NCI-H345 (cell line): ENCODE data around the gene ELMO3.

Experiments used
- DNase-seq: peaks from one replicate; lab custom pipeline; 2025; lab: John Stamatoyannopoulos, UW

ELMO3 gene, protein sequence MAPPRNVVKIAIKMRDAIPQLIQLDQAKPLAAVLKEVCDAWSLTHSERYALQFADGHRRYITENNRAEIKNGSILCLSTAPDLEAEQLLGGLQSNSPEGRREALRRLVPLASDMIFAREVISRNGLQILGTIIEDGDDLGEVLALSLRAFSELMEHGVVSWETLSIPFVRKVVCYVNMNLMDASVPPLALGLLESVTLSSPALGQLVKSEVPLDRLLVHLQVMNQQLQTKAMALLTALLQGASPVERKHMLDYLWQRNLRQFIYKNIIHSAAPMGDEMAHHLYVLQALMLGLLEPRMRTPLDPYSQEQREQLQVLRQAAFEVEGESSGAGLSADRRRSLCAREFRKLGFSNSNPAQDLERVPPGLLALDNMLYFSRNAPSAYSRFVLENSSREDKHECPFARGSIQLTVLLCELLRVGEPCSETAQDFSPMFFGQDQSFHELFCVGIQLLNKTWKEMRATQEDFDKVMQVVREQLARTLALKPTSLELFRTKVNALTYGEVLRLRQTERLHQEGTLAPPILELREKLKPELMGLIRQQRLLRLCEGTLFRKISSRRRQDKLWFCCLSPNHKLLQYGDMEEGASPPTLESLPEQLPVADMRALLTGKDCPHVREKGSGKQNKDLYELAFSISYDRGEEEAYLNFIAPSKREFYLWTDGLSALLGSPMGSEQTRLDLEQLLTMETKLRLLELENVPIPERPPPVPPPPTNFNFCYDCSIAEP

DNA sequence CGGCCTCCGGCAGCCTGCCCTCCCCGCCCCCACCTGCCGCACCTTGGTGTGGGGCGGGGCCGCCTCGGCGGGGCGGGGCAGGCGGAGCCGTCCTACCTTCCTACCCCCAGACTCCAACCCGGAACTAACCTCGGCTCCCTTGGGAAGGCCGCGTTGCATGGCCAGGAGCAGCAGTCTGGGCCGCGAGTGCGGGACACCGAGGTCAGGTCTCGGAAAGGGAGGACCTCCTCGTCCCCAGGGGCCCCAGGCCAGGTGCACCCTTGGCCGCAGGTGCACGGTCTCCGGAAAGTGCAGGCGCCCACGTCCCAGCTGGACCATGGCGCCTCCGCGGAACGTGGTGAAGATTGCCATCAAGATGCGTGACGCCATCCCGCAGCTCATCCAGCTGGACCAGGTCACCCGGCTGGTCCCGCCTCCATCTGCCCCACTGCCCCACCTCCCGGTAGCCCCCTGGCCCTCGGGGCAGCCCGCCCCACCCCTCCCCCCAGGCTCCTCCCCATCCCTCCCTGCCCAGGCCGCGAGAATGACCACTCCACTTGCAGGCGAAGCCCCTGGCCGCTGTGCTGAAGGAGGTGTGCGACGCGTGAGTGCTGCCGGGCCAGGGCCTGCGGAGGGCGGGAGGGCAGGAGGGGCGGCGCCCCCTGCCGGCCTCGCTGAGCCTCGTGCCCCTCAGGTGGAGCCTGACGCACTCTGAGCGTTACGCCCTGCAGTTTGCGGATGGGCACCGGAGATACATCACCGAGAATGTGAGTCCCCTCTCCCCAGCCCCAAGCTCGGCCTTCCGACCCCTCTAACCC lies at the start of gene ELMO3:
TSS of gene ELMO3 (plus strand) at position 121 of the 797 bp plus-strand sequence. CDS start at position 317, 196 bp downstream.
- peak; percentile 68 for DNase-seq

DNA sequence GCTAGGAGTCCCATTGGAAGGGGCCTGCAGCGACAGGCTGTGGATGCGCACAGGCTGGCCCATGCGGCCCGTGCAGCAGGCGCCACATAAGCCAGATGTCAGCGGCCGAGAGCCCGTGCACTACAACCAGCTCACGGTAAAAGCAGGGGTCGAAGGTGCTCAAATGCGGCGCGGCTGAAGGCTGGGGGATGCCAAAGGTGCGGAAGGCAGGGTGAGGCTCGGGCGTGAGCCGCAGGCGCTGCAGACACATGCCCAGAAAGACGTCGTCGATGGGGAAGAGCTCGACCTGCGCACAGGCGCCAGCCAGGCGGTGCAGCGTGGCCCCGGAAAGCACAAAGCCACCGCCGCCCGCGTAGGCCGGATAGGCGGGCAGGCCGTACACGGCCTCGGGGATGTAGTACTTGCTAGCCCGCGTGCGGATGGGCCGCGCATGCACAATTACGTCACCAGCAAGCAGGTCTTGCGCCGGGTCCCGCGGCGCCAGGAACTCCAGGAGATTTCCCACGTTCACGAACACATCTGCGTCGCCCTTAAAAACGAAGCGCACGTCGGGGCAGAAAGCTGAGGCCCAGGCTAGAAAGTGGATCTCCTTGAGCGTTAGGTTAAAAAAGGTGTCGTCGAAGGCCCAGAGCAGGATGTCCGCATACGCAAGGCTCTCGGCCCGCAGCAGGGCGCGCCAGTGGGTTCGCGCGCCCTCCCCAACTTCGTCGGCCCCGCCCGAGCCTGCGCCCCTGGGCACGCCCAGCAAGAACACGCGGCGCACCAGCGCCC lies 49.5 kb upstream of the ELMO3 start:
- DNase-seq = no peak

- DNase-seq = peak; percentile 39
Observed at GRCh38 chr16:67150047-67150832, 48.7 kb upstream of the ELMO3 start.

DNA sequence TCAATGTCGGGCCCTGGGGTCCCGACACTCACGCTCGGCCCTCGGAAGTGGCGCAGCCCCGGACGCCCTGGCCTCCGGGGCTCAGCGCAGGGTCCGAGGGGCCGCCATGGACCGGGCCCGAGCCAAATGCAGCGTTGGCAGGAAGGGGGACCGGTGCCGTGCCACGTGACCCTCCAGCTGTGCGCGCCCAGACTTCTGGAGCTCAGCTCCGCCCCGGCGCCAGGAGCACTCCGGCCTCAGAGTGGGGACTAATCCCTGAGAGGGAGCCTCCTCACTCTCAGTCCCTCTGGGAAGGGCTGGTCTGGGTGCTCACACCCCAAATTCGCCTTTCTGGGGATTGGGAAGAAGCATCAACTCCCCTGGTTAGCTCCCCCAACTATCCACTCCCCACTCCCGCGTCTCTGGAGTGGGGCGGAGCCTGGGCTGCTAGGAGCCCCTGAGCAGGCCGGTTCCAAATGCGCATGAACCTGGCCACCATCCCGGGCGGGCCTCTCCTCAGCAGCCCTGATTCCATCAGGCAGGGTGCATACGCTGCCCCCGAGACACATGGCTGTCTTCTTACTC lies 48.0 kb upstream of the ELMO3 start, which contains the start of gene B3GNT9:
TSS of gene B3GNT9 (minus strand) at position 166 of the 564 bp plus-strand sequence. CDS start 513 bp downstream, outside the sequence.
- peak; percentile 58 for DNase-seq

GRCh38 chr16:67151431-67152097 lies 47.4 kb upstream of the ELMO3 start:
- DNase-seq = no peak

- DNase-seq = no peak
Observed at GRCh38 chr16:67154578-67155294, 44.2 kb upstream of the ELMO3 start.

DNA sequence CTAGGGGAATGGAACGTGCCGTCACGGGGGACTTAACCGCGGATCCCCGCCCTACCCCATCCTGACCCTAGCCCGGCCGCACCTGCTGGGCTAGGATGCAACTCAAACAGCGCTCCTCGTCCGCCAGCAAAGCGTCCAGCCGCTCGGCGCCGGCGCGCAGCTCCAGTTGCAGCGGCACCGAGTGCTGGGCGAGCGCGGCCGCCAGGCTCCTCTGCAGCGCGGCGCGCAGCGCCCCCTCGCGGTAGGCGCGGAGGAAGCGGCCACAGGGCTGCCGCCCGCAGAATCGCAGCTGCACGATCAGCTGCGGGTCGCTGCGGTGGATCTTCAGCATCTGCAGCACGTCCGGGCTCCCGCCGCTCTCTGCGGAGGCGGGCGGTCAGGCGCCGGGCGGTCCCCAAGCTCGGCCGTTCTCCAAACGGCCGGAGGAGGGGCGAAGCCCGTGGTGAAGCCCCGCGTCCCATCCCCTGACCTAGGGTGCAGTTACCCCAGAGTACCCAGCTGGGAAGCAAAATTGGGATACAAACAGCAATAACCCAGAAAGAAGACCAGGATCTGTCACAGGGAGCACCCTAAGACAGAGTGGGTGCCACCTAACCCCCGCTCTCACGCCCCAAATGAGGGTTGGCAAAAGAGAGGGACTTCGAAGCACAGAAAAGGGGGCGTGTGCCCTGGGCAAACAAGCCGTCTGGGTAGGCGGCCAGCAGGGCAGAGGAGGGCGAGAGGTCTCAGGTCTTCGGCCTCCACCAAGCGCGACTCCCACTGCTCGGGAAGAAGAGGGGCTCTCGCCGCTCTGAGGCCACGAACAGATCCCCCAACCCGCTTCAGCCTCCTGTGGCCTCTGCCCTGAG lies 43.4 kb upstream of the ELMO3 start:
- DNase-seq = peak; percentile 69

DNA sequence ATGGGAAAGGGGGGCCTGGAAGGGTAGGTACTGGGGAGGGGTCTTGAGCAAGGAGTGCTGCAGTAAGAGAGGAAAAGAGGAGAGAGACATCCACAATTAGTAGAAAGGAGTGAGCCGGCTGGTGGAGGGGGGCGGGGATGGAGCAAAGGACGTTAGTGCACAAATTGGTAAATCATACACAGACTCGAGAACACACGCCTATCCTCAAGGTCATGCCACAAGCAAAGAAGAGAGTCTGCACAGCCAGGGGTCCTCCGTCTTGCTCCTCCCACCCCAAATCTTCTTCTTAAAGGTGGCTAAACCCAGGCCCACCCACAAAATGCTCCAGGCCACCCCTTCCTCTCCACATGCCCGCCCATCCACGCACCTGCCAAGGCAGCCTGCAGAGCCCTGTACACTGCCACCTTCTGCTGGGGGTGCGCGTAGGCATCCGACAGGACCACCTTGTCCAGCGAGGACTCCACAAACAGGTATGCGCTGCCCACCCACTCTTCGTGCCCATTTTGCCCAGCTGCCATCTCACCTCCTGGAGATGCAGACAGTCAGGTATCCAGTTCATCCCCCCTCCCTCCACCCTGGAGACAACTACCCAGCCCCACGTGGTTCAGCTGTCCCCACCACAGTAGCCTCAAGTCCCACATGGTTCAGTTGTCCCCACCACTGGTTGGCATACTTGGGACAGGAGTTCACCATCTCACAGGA lies 42.6 kb upstream of the ELMO3 start:
- DNase-seq = no peak

DNA sequence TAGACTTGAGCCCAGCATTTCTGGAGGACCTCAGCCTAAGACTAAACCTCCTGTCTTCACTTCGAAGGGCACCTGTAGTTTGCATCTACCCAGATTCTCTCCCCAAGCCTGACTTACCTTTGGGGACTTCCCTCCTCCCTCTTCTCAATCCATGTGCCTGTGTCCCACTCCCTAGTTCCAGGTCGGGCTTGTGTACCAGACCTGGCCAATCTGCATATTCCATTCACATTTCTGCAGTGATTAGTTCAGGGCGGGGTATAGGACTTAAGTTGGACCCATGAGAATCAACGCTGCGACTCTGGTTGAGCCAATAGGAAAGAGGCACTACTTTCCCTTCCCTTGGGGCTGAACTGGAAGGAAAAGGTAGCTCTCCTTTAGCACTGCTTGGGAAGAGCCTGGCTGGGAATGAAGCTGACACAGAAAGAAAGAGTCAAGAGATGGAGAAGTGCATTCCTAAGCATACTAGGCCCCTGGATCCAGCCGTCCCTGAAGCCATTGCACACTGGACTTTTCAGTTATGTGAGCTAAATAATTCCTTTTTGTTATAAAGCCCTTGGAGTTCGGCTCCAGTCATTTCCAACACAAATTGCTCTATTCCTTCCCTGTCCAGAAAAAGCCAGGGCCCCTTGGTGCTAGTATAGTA lies 41.7 kb upstream of the ELMO3 start:
- no peak for DNase-seq

DNA sequence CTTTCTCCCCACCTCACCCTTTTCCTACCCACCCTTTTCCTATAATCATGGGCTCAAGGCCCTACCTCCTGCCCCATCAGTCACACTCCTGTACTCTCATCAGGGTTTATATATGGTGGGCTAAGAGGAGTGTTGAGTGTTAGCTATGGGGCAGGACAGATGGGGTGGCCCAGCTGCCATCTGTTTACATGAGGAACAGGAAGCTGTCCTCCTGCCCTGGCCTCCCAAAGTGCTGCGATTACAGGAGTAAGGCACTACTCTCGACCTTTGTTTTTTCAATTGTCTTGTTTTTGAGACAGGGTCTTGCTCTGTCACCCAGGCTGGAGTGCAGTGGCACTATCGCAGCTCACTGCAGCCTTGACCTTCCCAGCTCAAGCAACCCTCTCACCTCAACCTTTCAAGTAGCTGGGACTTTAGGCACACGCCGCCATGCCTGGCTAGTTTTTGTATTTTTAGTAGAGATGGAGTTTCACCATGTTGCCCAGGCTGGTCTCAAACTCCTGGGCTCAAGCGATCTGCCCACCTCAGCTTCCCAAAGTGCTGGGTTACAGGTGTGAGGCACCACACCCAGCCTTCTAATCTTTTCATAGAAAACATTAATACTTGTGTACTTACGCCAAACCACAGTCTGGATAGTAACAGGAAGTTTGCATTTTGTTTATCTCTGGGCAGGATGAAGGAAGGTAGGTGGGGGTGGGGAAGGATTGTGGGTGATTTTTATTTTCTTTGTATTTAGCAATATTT lies 40.9 kb upstream of the ELMO3 start:
- DNase-seq = no peak

GRCh38 chr16:67158637-67159600 lies 40.0 kb upstream of the ELMO3 start:
- peak; percentile 10 for DNase-seq

GRCh38 chr16:67161595-67162058 lies 37.3 kb upstream of the ELMO3 start:
- DNase-seq = no peak

GRCh38 chr16:67162506-67163163 lies 36.3 kb upstream of the ELMO3 start:
- no peak for DNase-seq
